ENCODE data around the gene PRDM15.

The PRDM15 gene

DNA sequence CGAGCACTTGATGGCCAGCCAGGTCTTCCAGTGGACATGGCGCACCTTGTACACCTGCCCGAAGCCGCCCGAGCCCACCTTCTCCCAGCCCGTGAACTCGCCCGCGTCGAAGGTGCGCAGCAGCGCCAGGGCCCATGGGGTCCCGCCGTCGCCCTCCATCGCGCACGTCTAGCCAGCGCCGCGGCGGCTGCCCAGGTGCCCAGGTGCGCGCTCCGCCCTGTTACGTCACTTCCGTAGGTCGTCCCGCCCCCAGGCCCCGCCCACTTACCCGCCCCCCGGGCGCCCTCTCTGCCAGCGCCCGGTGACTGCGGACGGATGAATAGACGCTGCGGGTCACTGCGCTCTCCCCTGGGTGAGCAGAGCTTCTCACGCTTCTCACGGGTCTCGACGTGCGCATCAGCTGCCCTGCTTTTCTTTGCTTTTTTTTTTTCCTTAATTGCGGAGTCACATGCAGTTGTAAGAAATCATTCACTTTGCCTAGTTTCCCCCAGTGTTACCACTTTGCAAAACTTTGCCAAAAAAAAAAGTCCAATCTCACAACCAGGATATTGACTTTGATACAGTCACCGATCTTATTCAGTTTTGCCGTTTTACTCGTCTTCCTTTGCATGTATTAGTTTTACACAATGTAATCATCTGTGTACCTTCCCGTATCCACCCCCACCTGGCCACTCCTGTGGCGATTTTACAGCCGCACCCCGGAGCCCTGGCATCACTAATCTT lies 112.1 kb downstream of the PRDM15 start, which contains the start of gene RIPK4:
RIPK4 (minus strand) TSS at position 170 of the 723 bp plus-strand sequence; CDS start at position 159, 11 bp downstream.
- peak; percentile 38 to 39 for DNase-seq (ENCODE audit: low read depth in 1 of 2, low spot score in 1 of 2)

DNA sequence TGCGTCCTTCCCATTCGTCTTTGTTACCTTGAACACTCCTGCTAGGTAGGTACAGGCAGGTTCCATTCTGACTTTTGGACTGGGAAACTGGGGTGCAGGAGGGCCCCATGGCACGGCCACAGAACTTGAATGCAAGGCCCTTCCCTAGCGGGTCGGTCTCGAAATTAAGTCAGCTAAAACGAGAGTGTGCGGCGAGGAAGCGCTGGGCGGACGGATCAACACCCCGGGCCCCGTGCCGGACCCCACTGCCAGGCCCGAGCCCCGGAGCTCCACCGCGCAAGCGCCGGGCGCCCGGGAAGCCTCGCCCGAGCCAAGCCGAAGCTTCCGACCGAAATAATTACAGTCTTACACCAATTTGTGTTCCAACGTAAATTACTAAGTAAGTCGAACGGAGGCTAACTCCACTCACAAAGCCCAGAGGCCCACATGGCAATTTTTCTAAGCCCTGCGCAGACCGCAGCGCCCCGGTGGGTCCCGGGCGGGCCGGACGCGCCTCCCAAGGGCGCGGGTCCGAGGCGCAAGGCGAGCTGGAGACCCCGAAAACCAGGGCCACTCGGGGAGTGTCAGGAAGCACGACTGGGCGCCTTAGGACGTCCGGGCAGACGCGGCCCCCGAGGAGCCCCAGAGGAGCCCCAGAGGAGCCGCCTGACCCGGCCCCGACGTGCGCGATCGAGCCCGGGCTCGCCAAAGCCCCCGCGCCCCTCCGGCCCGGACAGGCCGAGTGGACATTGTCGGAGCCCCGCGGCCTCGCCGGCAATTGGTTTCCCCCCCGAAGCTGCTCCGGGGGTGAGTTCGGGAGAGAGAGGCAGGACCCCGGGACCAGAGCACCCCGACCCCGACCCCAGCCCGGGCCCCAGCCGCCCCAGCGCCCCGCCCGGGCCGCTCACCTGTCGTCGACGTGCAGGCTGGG lies 112.9 kb downstream of the PRDM15 start:
- no peak for DNase-seq (ENCODE audit: low read depth in 1 of 2, low spot score in 1 of 2)

DNA sequence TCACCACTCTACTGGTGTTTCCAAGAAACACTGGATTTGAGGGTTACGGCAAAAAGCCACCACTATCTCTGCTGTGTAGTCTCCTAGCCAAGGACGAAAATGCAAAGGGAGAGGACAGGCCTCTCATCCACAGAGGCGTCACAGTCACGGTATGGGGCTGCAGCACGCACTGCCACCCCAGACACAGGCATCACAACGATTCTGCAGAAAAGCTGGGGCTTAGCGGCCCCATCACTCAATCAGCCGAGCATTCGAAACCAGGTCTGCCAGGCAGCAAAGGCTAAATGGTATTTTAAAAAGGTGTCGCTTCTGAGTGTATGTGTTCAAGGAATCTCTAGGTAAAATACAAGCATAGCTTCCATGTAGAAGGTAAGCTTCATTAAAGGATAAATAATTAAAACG lies 113.7 kb downstream of the PRDM15 start:
- no peak for DNase-seq (ENCODE audit: low read depth in 1 of 2, low spot score in 1 of 2)

DNA sequence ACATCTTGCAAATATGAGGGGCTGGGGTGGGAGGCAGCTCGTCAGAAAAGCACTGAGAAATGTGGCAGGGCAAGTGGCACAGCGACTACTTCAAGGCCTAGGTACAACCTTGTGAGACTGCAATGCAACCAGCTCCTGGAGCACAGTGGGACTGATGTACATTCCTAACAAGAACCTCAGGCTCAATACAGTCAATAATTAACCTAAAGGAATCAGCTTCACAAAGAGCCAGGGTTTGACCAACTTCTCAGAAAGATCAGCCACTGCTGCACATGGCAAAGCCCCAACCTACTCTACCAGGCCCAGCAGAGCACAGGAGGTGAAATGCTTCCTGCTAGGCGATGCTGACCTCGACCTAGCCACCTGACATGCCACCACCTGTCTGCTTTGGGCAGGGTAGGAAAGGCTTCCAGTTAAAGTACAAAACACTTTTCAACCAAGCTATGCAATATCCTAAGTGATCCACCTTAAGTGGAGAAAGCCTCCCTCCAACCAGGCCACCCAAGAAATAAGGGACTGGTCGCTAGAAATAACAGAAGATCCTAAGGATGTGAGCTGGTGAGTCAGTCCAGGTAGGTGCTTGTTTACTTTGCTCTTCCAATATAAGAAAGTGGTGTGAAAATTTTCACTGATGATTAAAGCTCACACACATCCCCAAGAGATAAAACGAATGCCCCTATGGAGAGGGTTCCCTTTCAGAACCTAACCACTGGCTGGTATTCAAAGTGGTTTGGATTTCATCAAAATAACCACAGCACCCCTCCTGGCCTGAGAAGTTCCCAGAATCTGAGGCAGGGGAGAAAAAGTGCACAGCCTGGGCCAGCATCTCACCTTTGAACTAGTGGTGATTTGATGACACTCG lies 114.4 kb downstream of the PRDM15 start:
- no peak for DNase-seq (ENCODE audit: low read depth in 1 of 2, low spot score in 1 of 2)

DNA sequence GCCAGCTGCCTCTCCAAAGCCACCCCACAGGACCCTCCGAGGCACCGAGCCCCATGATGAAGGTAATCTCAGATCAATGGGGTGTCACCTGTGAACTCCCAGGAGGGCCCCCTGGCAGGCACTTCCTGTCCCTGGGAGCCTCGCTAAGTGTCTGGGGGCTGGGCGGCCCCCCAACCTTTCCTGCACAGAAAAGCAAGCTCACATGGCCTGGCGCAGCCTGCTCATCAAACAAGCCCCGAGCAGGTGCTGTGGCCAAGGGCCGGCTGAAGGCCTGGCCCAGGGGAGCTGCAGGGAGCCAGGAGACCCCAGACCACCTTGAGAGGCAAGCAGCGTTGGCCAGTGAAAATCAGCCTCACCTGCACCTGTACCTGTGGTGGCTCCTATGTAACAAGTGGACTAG lies 115.1 kb downstream of the PRDM15 start:
- no peak for DNase-seq (ENCODE audit: low read depth in 1 of 2, low spot score in 1 of 2)

DNA sequence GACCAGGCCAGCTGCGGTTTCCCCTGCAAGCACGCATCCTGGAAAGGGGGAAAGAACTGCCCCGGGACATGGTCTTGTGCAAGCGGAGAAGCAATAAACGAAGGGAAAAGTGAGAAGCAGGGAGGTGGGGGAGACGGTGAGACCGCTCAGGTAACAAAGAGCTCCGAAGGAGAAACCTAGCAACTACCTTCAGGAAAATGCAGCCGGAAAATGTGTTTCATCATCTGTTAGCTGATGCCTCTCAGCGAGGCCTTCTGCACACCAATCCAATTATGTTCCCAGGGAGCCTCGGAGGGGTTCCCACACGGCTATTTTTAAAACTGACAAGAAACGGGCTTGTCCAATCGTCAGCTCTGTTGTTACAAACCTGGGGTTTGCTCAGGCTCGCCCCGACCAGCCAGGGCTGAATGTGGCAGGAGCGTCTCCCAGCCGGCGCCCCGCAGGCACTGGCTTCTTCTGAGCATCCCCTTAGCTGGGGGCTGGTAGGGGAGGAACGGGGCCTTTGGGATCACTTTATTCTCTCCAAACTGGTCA lies 115.7 kb downstream of the PRDM15 start:
- no peak for DNase-seq (ENCODE audit: low read depth in 1 of 2, low spot score in 1 of 2)

DNA sequence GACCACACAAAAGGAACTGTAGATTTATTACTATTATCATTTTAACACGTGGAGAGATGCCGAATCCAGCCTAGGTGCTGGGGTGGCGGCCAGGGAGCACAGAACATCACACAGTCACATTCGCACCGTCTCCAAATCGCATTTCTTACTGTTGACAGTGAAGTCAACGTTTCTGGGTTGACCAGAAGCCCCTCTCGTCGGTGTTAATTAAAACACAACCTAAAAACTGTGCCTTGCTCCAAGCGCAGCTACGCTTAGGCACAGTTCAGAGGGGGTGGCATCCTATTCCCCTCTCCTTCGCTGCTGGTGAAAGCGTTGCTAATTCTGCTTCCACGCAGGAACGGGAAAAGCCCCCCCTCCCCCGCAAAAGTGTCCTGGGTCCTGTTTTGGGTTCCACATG lies 116.4 kb downstream of the PRDM15 start:
- DNase-seq (ENCODE audit: low read depth in 1 of 2, low spot score in 1 of 2), result no peak

DNA sequence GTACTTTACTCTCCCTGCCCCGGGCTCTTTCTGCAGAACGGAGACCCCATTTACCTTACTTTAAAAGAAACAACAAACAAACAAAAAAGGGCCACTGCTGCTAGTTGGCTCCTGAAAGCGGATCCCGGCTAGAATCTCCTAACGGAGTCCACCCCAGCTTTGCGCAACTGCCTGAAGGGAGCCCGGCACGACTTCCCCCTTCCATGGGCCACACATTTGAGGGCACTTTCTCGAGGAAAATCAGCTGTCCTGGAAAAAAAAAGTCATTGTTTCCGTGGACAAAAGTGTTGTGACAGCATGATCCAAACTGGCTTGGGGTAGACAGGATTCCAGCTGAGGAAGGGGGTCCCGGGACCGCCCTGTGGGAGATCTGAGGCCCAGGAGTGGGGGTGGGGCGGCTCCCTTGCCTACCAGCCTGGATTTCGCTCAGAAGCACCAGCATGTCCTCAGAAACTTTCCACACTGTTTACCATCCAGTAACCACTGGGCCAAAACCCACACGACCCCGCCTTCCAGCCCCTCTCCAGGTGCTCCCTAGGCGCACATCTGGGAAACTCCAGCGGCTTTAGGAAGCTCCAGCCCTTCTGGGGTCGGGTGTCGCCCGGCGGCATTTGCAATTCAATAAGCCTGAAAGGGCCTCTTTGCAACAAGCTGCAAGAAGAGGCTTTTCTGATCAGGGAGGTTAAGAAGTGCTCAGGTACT lies 117.1 kb downstream of the PRDM15 start:
- no peak for DNase-seq (ENCODE audit: low read depth in 1 of 2, low spot score in 1 of 2)

DNA sequence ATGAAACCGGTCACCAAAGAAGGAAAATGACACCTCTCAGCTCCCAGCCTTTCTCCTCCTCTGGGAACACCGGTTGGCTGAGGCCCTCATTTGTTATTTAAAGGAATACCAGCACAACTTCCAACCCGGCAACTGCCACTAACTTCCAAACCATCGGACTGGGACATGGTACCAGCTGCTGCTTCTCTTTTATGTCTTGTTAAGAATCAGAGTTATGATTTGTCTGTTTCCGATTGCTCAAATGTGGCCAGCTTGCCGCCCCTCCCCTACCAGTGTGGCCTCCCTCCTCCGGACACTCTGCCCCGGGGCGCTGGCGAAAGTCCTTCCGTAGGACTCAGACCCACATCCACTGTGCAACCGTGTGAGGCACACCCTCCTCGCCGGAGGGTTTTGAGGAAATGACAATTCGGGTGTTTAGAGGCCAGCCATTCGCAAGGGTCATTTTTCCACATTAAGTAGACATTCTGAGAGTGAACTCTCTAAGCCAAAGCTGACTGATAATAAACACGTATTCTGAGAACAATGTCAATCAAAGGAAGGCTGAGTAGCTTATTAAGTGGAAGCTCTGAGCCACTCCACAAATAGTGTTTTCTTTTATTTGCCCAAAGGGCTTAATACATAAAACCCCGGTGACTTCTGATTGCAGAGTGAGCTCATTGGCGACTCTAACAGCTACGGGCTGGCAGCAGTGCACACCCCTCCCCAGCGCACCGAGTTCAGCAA lies 117.8 kb downstream of the PRDM15 start:
- DNase-seq (ENCODE audit: low read depth in 1 of 2, low spot score in 1 of 2), result no peak

DNA sequence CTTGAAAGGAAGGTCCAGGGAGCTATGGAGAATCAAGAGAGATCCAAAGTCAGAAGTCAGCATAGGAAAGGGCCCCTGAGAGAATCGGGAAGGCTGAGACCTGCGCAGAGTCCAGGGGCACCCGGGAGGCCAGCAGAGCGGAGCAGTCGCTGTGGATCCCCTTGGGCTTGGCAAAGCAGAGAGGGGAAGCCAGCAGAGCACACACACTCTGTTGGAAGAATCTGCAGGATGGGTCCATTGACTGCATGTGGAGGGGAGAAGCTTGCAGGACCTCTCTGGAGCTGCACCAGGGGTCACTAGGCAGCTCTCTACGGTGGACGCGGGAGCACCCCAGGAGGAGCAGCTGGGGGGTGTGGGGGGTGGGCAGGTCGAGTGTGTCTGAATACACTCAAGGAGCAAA lies 118.7 kb downstream of the PRDM15 start:
- DNase-seq (ENCODE audit: low read depth in 1 of 2, low spot score in 1 of 2), result no peak

DNA sequence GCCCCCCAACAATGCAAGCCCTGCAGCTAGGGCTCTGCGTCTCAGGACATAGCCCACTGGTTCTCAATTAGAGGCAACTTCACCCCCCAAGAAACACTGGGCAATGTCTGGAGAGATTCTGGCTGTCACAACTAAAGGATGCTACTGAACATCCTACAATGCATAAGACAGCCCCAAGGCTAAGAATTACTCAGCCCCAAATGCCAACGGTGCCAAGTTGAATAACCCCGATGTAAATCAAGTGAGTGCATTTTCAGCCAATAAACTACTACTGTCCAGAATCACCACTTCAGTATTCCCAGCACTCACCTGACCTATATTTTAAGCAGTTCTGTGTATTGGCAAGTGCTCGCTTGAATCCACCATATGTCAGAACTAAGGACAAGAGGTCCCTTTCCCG lies 119.2 kb downstream of the PRDM15 start:
- DNase-seq (ENCODE audit: low read depth in 1 of 2, low spot score in 1 of 2), result no peak

DNA sequence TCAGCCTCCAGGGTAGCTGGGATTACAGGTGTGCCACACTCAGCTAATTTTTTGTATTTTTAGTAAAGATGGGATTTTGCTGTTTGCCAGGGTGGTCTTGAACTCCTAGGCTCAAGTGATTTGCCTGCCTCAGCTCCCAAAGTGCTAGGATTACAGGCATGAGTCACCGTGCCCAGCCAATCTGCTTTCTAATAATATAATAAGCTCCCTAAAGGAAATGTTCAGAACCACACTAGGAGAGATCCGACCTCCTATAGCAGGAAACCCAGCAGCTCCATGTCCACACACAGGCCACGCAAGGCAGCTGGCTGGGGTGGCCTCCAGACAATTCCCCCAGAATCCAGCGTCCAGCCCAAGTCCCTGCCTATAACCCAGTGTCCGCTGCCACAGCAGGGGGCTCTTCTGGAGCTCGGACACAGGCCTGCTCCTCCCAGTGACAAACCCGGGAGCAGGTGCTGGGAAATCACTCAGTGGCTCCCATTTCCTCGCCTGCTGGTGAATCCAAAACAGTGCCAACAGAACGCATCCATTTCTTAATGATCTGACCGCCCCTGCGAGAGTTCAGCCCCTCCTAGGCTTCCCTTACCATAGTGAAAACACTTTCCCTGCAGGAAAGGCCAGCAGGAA lies 119.8 kb downstream of the PRDM15 start:
- DNase-seq (ENCODE audit: low read depth in 1 of 2, low spot score in 1 of 2), result no peak

DNA sequence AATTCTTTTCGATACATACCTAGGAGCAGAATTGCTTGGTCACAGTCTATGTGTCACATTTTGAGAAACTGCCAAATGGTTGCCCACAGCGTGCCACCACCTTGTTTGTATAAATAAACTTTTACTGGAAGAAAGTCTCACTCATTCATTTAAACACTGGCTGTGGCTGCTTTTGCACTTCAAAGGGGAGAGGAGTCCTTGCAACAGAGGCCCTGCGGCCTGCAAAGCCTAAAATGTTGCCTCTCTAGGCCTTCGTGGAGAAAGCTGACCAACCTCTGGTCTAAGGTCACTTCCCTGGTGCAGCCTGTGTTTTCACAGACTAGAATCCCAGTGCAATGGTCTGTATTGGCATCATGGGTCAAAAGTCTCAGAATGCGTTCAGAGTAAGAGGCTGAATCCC lies 120.6 kb downstream of the PRDM15 start:
- no peak for DNase-seq (ENCODE audit: low read depth in 1 of 2, low spot score in 1 of 2)

DNA sequence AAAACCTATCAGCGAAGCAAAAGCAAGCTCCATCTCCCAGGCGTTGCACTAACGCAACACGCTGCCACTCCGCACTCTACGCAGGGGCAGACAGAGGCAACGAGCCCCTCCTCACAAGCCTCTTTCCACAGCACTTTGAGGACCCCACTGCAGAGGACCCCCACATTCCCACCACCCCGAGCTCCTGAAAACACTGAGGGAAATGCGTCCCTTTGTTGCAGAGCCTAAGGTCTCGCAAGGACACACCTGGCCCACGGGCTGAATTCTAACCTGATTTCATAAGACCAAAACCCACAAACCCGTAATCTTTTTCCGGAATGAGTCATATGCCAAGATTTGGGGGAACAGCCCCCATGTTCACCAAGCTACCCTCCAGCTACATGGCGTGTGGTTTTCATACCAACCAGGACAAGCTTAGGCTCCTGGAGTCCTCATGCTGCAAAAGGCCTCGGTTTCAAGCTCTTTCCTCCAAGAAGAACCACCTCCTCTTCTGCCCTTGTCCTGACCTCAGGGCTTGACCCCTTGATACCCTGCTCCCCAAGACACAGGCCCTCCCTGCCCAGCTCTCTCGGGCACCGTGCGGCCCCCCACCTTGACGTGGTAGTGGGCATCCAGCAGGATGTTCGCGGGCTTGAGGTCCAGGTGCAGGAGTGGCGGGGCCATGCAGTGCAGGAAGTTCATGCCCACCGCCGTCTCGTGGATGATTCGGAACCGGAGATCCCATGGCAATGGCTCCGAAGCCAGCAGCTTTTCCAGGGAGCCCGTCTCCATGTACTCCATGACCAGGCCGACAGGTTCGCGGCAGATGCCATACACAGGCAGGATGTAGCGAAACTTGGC lies 123.0 kb downstream of the PRDM15 start:
- DNase-seq (ENCODE audit: low read depth in 1 of 2, low spot score in 1 of 2), result no peak

DNA sequence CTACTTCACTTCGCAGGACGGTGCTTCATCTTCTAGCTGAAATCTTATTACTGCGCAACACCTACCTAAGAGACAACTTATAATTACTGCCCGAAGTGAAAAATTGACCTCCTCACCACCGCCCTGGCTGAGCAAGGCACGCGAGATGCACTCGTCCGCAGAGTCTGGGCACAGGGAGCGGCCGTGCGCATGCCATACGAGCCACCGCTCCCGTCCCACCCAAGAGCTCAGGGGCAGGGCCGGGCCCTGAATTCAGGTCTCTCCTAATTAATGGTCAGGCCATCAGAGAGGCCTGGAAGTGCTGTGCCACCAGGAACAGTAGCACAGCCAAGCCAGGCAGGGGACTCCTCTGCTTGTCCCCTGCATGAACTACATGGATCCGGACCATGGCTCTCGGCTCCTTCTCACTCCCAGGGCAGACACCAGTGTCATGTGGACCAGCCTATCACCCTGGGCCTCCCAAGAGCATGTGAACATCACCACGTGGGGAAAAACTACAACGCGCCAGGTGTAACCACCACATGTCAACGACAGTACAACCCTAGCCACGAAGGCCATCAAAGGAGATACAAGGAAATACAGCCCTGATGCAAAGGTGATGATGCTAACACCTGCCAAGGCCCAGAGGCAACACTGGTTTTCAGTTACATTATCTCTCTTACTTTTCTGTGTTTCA lies 123.7 kb downstream of the PRDM15 start:
- no peak for DNase-seq (ENCODE audit: low read depth in 1 of 2, low spot score in 1 of 2)

DNA sequence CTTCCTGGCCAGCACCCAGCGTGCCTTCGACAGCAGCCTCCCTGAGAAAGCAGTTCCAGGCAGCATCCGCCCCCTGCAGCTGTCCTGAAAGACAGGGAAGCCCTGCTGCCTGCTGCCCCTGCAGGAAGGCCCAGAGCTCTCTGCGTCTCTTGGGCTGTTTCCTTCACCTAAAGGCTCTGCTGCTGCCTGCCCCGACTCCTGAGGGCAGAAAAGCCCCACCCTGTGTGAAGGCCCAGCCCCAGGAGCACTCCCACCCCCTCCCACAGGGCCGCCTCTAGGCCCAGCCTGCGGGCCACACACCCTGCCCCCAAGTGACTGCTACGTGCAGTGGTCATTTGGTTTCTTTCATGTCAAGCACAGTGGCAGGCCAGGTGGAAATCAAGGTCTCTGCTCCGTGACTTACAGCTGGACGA lies 124.7 kb downstream of the PRDM15 start:
- DNase-seq (ENCODE audit: low read depth in 1 of 2, low spot score in 1 of 2), result no peak

DNA sequence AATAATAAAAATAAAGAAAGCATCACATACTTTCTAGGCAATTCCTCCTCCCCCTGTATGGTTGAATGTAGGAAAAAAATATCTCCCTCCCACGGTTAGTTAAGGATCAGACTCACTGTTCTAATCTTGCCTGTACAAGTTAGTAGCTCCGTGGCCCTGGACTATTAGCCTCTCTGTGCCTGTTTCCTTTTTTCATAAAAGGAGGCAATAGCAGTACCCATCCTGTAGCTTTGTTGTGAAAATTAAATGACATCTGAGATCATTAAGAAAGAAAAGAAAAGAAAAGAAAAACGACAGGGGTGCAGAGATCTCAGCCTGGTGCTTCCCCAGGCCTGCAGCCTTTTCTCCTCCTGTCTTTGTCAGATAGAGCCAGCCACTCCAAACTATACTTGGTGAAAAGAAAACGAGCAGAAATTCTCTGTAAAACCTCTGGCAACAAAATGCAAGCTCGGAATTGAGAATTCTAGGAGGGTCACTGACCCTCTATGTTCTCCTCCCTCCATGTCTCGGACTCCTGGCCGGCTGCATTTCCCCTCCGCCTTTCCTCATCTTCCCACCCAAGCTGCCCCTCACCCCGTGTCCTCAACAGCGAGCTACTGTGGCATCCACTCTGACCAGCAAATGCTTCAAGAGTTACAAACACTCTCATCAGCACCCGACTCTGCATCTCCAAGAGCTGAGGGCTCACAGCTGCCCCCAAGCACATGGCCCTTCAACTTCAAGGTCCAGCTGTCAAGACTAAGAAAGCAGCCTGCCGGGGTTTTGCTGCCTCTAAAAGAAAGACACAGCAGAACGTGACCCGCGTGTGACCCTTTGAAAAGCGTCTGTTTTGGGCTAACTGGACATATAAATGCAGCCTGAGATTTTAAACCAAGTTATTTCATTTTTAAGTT lies 125.9 kb downstream of the PRDM15 start:
- DNase-seq (ENCODE audit: low read depth in 1 of 2, low spot score in 1 of 2), result no peak

Data from activated CD4-positive, alpha-beta T cell treated with anti-CD3 and anti-CD28 coated beads, Interleukin-2, amount 50 U/mL, for 24 hours (primary cell).